Natural killer cell (primary cell): ENCODE data around the gene SLCO2A1. TPM values are rescaled to one million over a fixed set of nuclear protein-coding genes. Genes with fewer than 3 reads are reported as not detected.

Experiments used
- ATAC-seq, 3 donors: fragments of 150-1000 bp in 2 of 3; fragments of 200-7000 bp in 1 of 3; cut with Tn5 transposase; 1 replicate in 1 of 3; 2 replicates in 2 of 3; pipeline ENCODE4 v1.10.0; 2021; ENCODE audit warnings: mild to moderate bottlenecking in 2 of 3, moderate library complexity in 2 of 3
- DNase-seq, 2 donors: peaks; one replicate each; pipeline versions ENCODE4 v3.0.0 to v3.0.0-alpha.2; 2013 to 2021; ENCODE audit warnings: mixed read lengths in 1 of 2
- H3K27ac ChIP-seq: one replicate; pipeline ENCODE4 v1.5.1; 2013; ENCODE audit warnings: mild to moderate bottlenecking, low read length
- H3K27me3 ChIP-seq: one replicate; pipeline ENCODE4 v1.6.1; 2013; ENCODE audit warnings: low read length; ENCODE audit not compliant: control insufficient read depth, insufficient read depth
- H3K36me3 ChIP-seq: one replicate; pipeline ENCODE4 v1.6.1; 2013; ENCODE audit warnings: low read length; ENCODE audit not compliant: control insufficient read depth, insufficient read depth
- H3K4me1 ChIP-seq: one replicate; pipeline ENCODE4 v1.6.1; 2013; ENCODE audit warnings: low read length; ENCODE audit not compliant: control insufficient read depth, insufficient read depth
- H3K4me3 ChIP-seq: one replicate; pipeline ENCODE4 v1.5.1; 2013; ENCODE audit warnings: low read length
- H3K9me3 ChIP-seq: one replicate; pipeline ENCODE4 v1.6.1; 2013; ENCODE audit warnings: low read length; ENCODE audit not compliant: control insufficient read depth, insufficient read depth
- H3K27ac Mint-ChIP-seq, 2 donors: one replicate each; pipeline ENCODE4 v1.8.0; 2022; ENCODE audit warnings: mild to moderate bottlenecking in 2 of 2, mixed read lengths in 2 of 2, moderate library complexity in 1 of 2
- H3K27me3 Mint-ChIP-seq, 2 donors: one replicate each; pipeline ENCODE4 v1.8.0; 2022; ENCODE audit warnings: low read depth in 2 of 2, mixed read lengths in 2 of 2
- H3K36me3 Mint-ChIP-seq: one replicate; pipeline ENCODE4 v1.8.0; 2022; ENCODE audit warnings: mixed read lengths
- H3K4me1 Mint-ChIP-seq, 2 donors: one replicate each; pipeline ENCODE4 v1.8.0; 2022; ENCODE audit warnings: mixed read lengths in 2 of 2
- H3K4me3 Mint-ChIP-seq: one replicate; pipeline ENCODE4 v1.8.0; 2022; ENCODE audit warnings: mild to moderate bottlenecking, moderate library complexity, mixed read lengths
- H3K9me3 Mint-ChIP-seq, 2 donors: one replicate each; pipeline ENCODE4 v1.8.0; 2022; ENCODE audit warnings: mixed read lengths in 2 of 2
- CTCF ChIP-seq: fragments of 200-600 bp; IDR thresholded peaks from one replicate; pipeline ENCODE4 v1.8.0; 2022; ENCODE audit warnings: antibody characterized with exemption
- WGBS: methylation state at CpG from one replicate; pipeline ENCODE4 v1.1.7; 2013; ENCODE audit warnings: missing lambda C conversion rate; ENCODE audit not compliant: insufficient coverage; 5-methylcytosine and 5-hydroxymethylcytosine counted together
- intact Hi-C: fragments of 100-400 bp; cut with micrococcal nuclease; formaldehyde crosslinking; loops from one replicate; pipeline ENCODE4 v1.14.2; 2022
- total RNA-seq, 4 donors: library from RNA; stranded (reverse); fragments of 120-200 nt in 1 of 4; gene quantifications; one replicate each; pipeline versions ENCODE4 v1.2.3 to v1.2.4, GENCODE V29; 2013 to 2022

The SLCO2A1 gene
- total RNA-seq, 3 donors from 2014 or later (not counting 1 experiment from before 2014, with no cell fraction given), result not detected

DNA sequence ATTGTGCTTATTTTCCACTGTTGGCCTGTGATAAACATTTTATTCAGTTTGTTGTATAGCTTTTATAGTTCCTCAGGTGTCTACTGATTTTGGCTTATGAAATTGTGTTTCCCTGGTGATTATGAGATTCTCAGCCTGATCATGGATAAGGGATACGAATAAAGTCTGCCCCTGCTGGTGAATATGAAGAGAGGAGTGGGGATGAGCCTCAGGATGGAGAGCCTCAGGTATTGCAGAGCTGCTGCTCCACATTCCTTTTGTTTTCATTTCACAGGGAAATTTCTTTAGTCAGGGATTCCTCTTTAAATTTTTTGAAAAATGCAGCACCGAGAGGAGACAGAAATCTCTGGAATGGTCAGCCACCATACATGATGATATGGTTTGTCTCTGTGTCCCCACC is 119.3 kb downstream of the SLCO2A1 start:
- no peak for TF ChIP-seq CTCF
- Histone ChIP-seq H3K27me3 (no peaks in the 10 kb centered on the region), H3K4me1 (no peaks in the 10 kb centered on the region), H3K36me3 (no peaks in the 10 kb centered on the region), H3K9me3 (no peaks in the 10 kb centered on the region), H3K27ac (no peak overlapping the region), H3K4me3 (no peak overlapping the region)
- intact Hi-C loops, result no loop called here
- H3K4me3 Mint-ChIP-seq, result no peak overlapping the region
- no peaks in the 10 kb centered on the region for H3K4me1 Mint-ChIP-seq
- H3K27ac Mint-ChIP-seq, result no peak overlapping the region
- H3K27me3 Mint-ChIP-seq, result peaks cover 3 to 25% of the 10 kb centered on the region in 2 donors
- H3K36me3 Mint-ChIP-seq, result no peaks in the 10 kb centered on the region
- DNase-seq (no peak), ATAC-seq (no peak)
- no peaks in the 10 kb centered on the region for H3K9me3 Mint-ChIP-seq
- 98% methylated on average over 2 of the region's 2 CpGs for WGBS

DNA sequence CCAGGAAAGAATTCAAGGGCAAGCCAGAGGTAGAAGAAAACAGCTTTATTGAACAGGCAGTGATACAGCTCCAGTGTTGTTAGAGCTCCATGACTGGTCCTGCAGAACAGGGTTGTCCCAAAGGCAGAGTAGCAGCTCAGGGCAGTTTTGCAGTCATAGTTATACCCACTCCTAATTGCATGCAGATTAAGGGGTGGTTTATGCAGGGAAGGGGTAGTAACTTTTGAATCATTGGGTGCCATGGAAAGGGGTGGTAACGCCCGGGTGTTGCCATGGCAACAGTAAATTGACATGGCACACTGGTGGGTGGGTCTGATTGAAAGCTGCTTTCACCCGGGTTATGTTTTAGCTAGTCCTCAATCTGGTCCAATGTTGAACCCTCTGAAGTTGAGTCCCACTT is 124.3 kb downstream of the SLCO2A1 start:
- no peak for TF ChIP-seq CTCF
- H3K4me1 ChIP-seq, result no peaks in the 10 kb centered on the region

GRCh38 chr3:133901847-133902246 is 127.9 kb downstream of the SLCO2A1 start:
- Histone ChIP-seq H3K4me1 (no peaks in the 10 kb centered on the region), H3K9me3 (no peaks in the 10 kb centered on the region), H3K4me3 (no peak overlapping the region), H3K27ac (no peak overlapping the region), H3K27me3 (peaks cover 4% of the 10 kb centered on the region), H3K36me3 (no peaks in the 10 kb centered on the region)
- no peaks in the 10 kb centered on the region for H3K9me3 Mint-ChIP-seq
- no peak for TF ChIP-seq CTCF
- H3K27ac Mint-ChIP-seq, result no peak overlapping the region
- no peak for ATAC-seq
- WGBS, result 87% methylated on average over 5 of the region's 5 CpGs
- H3K27me3 Mint-ChIP-seq, result peaks cover 20 to 71% of the 10 kb centered on the region in 2 donors
- H3K36me3 Mint-ChIP-seq, result no peaks in the 10 kb centered on the region
- no peak overlapping the region for H3K4me3 Mint-ChIP-seq
- intact Hi-C loops, result no loop called here
- no peak for DNase-seq
- no peaks in the 10 kb centered on the region for H3K4me1 Mint-ChIP-seq

More for the DNA sequence above, 124.3 kb downstream of the SLCO2A1 start:
- intact Hi-C loops, result no loop called here
- peaks cover 4% of the 10 kb centered on the region for H3K27me3 ChIP-seq
- no peak overlapping the region for H3K27ac ChIP-seq
- Mint-ChIP-seq H3K4me3 (no peak overlapping the region), H3K27me3 (peaks cover 12 to 59% of the 10 kb centered on the region in 2 donors), H3K36me3 (no peaks in the 10 kb centered on the region), H3K9me3 (no peaks in the 10 kb centered on the region), H3K4me1 (no peaks in the 10 kb centered on the region), H3K27ac (no peak overlapping the region)
- no peaks in the 10 kb centered on the region for H3K36me3 ChIP-seq
- WGBS, result 86% methylated on average over 3 of the region's 3 CpGs
- no peaks in the 10 kb centered on the region for H3K9me3 ChIP-seq
- ATAC-seq, result no peak
- DNase-seq, result no peak
- H3K4me3 ChIP-seq, result no peak overlapping the region

DNA sequence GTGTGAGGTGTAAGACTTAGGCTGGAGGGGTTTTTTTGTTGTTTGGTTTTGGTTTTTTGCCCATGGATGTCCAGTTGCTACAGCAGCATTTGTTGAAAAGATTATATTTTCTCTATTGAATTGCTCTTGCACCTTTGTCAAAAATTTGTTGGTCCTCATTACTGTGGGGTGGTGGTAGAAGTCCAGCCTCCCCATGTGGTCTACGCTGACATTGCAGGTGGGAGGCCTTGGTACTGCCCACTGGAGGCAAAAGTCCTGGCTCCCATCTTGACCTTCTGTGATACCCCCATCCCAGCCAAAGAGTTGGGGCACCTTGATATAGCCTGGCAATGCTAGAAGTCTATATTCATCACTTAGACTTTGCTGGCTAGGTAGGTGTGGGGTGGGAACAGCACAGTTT is 128.6 kb downstream of the SLCO2A1 start:
- no peaks in the 10 kb centered on the region for H3K36me3 ChIP-seq
- no peaks in the 10 kb centered on the region for H3K9me3 ChIP-seq
- Mint-ChIP-seq H3K4me3 (no peak overlapping the region), H3K27ac (no peak overlapping the region), H3K36me3 (no peaks in the 10 kb centered on the region), H3K4me1 (no peaks in the 10 kb centered on the region), H3K27me3 (peaks cover 27 to 76% of the 10 kb centered on the region in 2 donors), H3K9me3 (no peaks in the 10 kb centered on the region)
- H3K27me3 ChIP-seq, result peaks cover 4% of the 10 kb centered on the region
- H3K4me3 ChIP-seq, result no peak overlapping the region
- intact Hi-C loops, result no loop called here
- no peak overlapping the region for H3K27ac ChIP-seq
- 100% methylated on average over 1 of the region's 1 CpG for WGBS
- no peak for ATAC-seq
- TF ChIP-seq CTCF, result no peak
- H3K4me1 ChIP-seq, result no peaks in the 10 kb centered on the region
- no peak for DNase-seq
